Activated T-cell treated with anti-CD3 and anti-CD28 coated beads for 1 hour (primary cell): ENCODE results near the gene CLASP1.
"Not testable (repeated sequence)": the region's sequence is repeated elsewhere in the genome, so short reads cannot be mapped to it uniquely, and the experiment has no call there.

Experiments used
- DNase-seq: peaks from one replicate; pipeline ENCODE4 v3.0.0-alpha.2; 2020; ENCODE audit warnings: low read depth

The CLASP1 gene

GRCh38 chr2:121649149-121649595 lies at the start of gene CLASP1:
TSS of gene CLASP1 (minus strand) at chr2:121649462. CDS start at chr2:121605895, 43,567 bp downstream.
- DNase-seq = no peak

- DNase-seq = no peak
These were observed 49.2 kb upstream of the CLASP1 start for GRCh38 chr2:121698318-121698930.

GRCh38 chr2:121697108-121697631 lies 47.9 kb upstream of the CLASP1 start:
- no peak for DNase-seq

GRCh38 chr2:121696410-121696930 lies 47.2 kb upstream of the CLASP1 start:
- no peak for DNase-seq

- DNase-seq = no peak
These were observed 45.8 kb upstream of the CLASP1 start for GRCh38 chr2:121695171-121695451.

GRCh38 chr2:121694398-121695170 lies 45.3 kb upstream of the CLASP1 start:
- DNase-seq = no peak

- DNase-seq = not testable (repeated sequence)
These were observed 41.3 kb upstream of the CLASP1 start for GRCh38 chr2:121690572-121690971.

- DNase-seq = no peak
These were observed 40.8 kb upstream of the CLASP1 start for GRCh38 chr2:121690095-121690494.

GRCh38 chr2:121689356-121689755 lies 40.1 kb upstream of the CLASP1 start:
- no peak for DNase-seq

- DNase-seq = no peak
These were observed 39.6 kb upstream of the CLASP1 start for GRCh38 chr2:121688820-121689219.

GRCh38 chr2:121686902-121687301 lies 37.6 kb upstream of the CLASP1 start:
- DNase-seq = no peak

GRCh38 chr2:121686218-121686617 lies 37.0 kb upstream of the CLASP1 start:
- DNase-seq = no peak

GRCh38 chr2:121682396-121683298 lies 33.4 kb upstream of the CLASP1 start:
- DNase-seq = no peak

- DNase-seq = no peak
These were observed 28.6 kb upstream of the CLASP1 start for GRCh38 chr2:121677855-121678254.

- DNase-seq = not testable (repeated sequence)
These were observed 22.4 kb upstream of the CLASP1 start for GRCh38 chr2:121671621-121672020.

GRCh38 chr2:121670181-121670580 lies 20.9 kb upstream of the CLASP1 start:
- no peak for DNase-seq

GRCh38 chr2:121667618-121668017 lies 18.4 kb upstream of the CLASP1 start:
- DNase-seq = no peak

GRCh38 chr2:121666042-121666441 lies 16.8 kb upstream of the CLASP1 start:
- DNase-seq = no peak

GRCh38 chr2:121665504-121665903 lies 16.2 kb upstream of the CLASP1 start:
- no peak for DNase-seq

- DNase-seq = no peak
These were observed 15.5 kb upstream of the CLASP1 start for GRCh38 chr2:121664713-121665112.

GRCh38 chr2:121664086-121664485 lies 14.8 kb upstream of the CLASP1 start:
- DNase-seq = no peak

GRCh38 chr2:121663434-121663833 lies 14.2 kb upstream of the CLASP1 start:
- no peak for DNase-seq
